UCSD-AML1 (cell line): ENCODE measurements around the gene TUBD1.
"Not testable (repeated sequence)": the region's sequence is repeated elsewhere in the genome, so short reads cannot be mapped to it uniquely, and the experiment has no call there.

Source experiments
- DNase-seq: peaks from one replicate; lab custom pipeline; 2025; ENCODE audit not compliant: unreplicated experiment; lab: John Stamatoyannopoulos, UW

The TUBD1 gene

GRCh38 chr17:59874376-59874775, 18.4 kb downstream of the TUBD1 start:
- DNase-seq, result no peak

GRCh38 chr17:59873414-59873813, 19.3 kb downstream of the TUBD1 start:
- DNase-seq, result not testable (repeated sequence)

- DNase-seq, result no peak
Observed at GRCh38 chr17:59872351-59872750, 20.4 kb downstream of the TUBD1 start.

- no peak for DNase-seq
Observed at GRCh38 chr17:59870482-59870881, 22.3 kb downstream of the TUBD1 start.

GRCh38 chr17:59869941-59870218, 22.9 kb downstream of the TUBD1 start:
- DNase-seq, result no peak

- no peak for DNase-seq
Observed at GRCh38 chr17:59863616-59864015, 29.1 kb downstream of the TUBD1 start.

GRCh38 chr17:59859444-59860025, 33.2 kb downstream of the TUBD1 start:
- DNase-seq, result no peak

GRCh38 chr17:59858932-59859331, 33.8 kb downstream of the TUBD1 start:
- DNase-seq, result no peak

- no peak for DNase-seq
Observed at GRCh38 chr17:59858167-59858816, 34.5 kb downstream of the TUBD1 start.

- no peak for DNase-seq
Observed at GRCh38 chr17:59856859-59857794, 35.6 kb downstream of the TUBD1 start.

- not testable (repeated sequence) for DNase-seq
Observed at GRCh38 chr17:59853919-59854729, 38.6 kb downstream of the TUBD1 start.

- no peak for DNase-seq
Observed at GRCh38 chr17:59853168-59853918, 39.4 kb downstream of the TUBD1 start.

GRCh38 chr17:59852847-59853167, 39.9 kb downstream of the TUBD1 start:
- not testable (repeated sequence) for DNase-seq

- no peak for DNase-seq
Observed at GRCh38 chr17:59851439-59852375, 41.0 kb downstream of the TUBD1 start.

- DNase-seq, result not testable (repeated sequence)
Observed at GRCh38 chr17:59850311-59850710, 42.4 kb downstream of the TUBD1 start.

- DNase-seq, result no peak
Observed at GRCh38 chr17:59848778-59849177, 44.0 kb downstream of the TUBD1 start.

GRCh38 chr17:59848385-59848668, 44.4 kb downstream of the TUBD1 start:
- no peak for DNase-seq

- no peak for DNase-seq
Observed at GRCh38 chr17:59846394-59847165, 46.2 kb downstream of the TUBD1 start.
